Osteoblast (primary cell): Measurements from ENCODE around the gene STT3A. TPM values are rescaled to one million over a fixed set of nuclear protein-coding genes. Genes with fewer than 3 reads are reported as not detected.

Source experiments
- DNase-seq: peaks from one replicate; pipeline ENCODE4 v3.0.0; 2011; ENCODE audit warnings: low spot score, mixed read lengths; ENCODE audit not compliant: insufficient read length; ENCODE audit errors: missing footprints
- H2AFZ ChIP-seq: 2 replicates; pipeline ENCODE4 v1.6.0; 2011; ENCODE audit warnings: mild to moderate bottlenecking, low read length
- H3K27ac ChIP-seq: 2 replicates; pipeline ENCODE4 v1.5.1; 2011; ENCODE audit warnings: mild to moderate bottlenecking, low read depth, low read length, moderate library complexity
- H3K27me3 ChIP-seq: 2 replicates; pipeline ENCODE4 v1.6.0; 2012; ENCODE audit warnings: mild to moderate bottlenecking, control low read depth, inconsistent platforms, low read length, moderate library complexity; ENCODE audit not compliant: insufficient read depth
- H3K36me3 ChIP-seq: 2 replicates; pipeline ENCODE4 v1.5.1; 2011; ENCODE audit warnings: mild to moderate bottlenecking, low read length, control low read depth, moderate library complexity; ENCODE audit not compliant: insufficient read depth
- H3K4me1 ChIP-seq: 2 replicates; pipeline ENCODE4 v1.5.1; 2011; ENCODE audit warnings: mild to moderate bottlenecking, low read length, control low read depth, moderate library complexity; ENCODE audit not compliant: insufficient read depth
- H3K4me2 ChIP-seq: 2 replicates; pipeline ENCODE4 v1.6.0; 2011; ENCODE audit warnings: mild to moderate bottlenecking, low read length; ENCODE audit not compliant: insufficient read depth
- H3K4me3 ChIP-seq: fragments of 200-600 bp; sonication (generic); 3 replicates; pipeline ENCODE4 v1.5.1; 2012; ENCODE audit warnings: mild to moderate bottlenecking, low read length, inconsistent platforms; ENCODE audit not compliant: insufficient read depth
- H3K79me2 ChIP-seq: 2 replicates; pipeline ENCODE4 v1.6.0; 2012; ENCODE audit warnings: mild to moderate bottlenecking, low read length, control low read depth, inconsistent platforms; ENCODE audit not compliant: insufficient read depth
- H3K9me3 ChIP-seq: 2 replicates; pipeline ENCODE4 v1.5.1; 2011; ENCODE audit warnings: low read depth, low read length, control low read depth
- H4K20me1 ChIP-seq: 2 replicates; pipeline ENCODE4 v1.6.0; 2012; ENCODE audit warnings: mild to moderate bottlenecking, low read length, control low read depth; ENCODE audit not compliant: insufficient read depth
- CTCF ChIP-seq: IDR thresholded peaks from 2 replicates; pipeline ENCODE4 v1.5.1; 2011; ENCODE audit warnings: mild to moderate bottlenecking, low read depth, low read length, moderate library complexity; ENCODE audit errors: extremely low read depth
- total RNA-seq: library from RNA; depleted of rRNA; stranded (reverse); fragments of >200 nt; gene quantifications from 2 replicates; pipeline ENCODE4 v1.2.3, GENCODE V29; 2012

STT3A gene
- total RNA-seq, 1 donor: 224 TPM

GRCh38 chr11:125605417-125605816 is 12.8 kb downstream of the STT3A start:
- peaks cover 3% of the 10 kb centered on the region for H4K20me1 ChIP-seq
- H3K79me2 ChIP-seq: peaks cover 19% of the 10 kb centered on the region
- TF ChIP-seq CTCF: no peak
- no peak overlapping the region for H3K27ac ChIP-seq
- no peaks in the 10 kb centered on the region for H3K27me3 ChIP-seq
- no peak overlapping the region for H2AFZ ChIP-seq
- no peak overlapping the region for H3K4me3 ChIP-seq
- no peaks in the 10 kb centered on the region for H3K9me3 ChIP-seq
- peaks cover 89% of the 10 kb centered on the region for H3K36me3 ChIP-seq
- no peak overlapping the region for H3K4me2 ChIP-seq
- DNase-seq: no peak
- peaks cover 14% of the 10 kb centered on the region for H3K4me1 ChIP-seq

DNA sequence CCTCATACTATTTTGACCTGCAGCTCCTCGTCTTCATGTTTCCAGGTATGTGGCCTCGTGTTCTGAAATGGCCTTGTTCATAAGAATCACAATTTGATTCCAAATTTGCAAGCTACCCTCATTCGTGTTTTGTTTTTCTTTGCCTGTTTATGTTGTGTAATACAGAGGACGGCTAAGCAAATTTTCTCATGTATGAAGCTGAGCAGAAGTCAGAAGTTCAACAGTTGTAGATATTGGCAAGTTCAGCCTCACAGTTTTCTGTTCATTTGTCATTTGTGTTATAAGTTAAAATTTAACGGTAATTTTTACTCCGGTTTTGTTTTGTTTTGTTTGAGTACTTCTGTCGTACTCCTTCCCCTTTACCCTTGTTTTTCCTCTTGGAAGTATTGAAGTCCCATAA is 16.9 kb downstream of the STT3A start:
- no peaks in the 10 kb centered on the region for H3K9me3 ChIP-seq
- H3K4me1 ChIP-seq: no peaks in the 10 kb centered on the region
- no peak overlapping the region for H3K27ac ChIP-seq
- TF ChIP-seq CTCF: no peak
- no peaks in the 10 kb centered on the region for H3K27me3 ChIP-seq
- H3K4me2 ChIP-seq: no peak overlapping the region
- H4K20me1 ChIP-seq: no peaks in the 10 kb centered on the region
- H3K79me2 ChIP-seq: peaks cover 2% of the 10 kb centered on the region
- H2AFZ ChIP-seq: no peak overlapping the region
- no peak overlapping the region for H3K4me3 ChIP-seq
- peaks cover 89% of the 10 kb centered on the region for H3K36me3 ChIP-seq
- no peak for DNase-seq

- no peaks in the 10 kb centered on the region for H3K9me3 ChIP-seq
These were observed 25.7 kb downstream of the STT3A start for GRCh38 chr11:125618383-125618782.

DNA sequence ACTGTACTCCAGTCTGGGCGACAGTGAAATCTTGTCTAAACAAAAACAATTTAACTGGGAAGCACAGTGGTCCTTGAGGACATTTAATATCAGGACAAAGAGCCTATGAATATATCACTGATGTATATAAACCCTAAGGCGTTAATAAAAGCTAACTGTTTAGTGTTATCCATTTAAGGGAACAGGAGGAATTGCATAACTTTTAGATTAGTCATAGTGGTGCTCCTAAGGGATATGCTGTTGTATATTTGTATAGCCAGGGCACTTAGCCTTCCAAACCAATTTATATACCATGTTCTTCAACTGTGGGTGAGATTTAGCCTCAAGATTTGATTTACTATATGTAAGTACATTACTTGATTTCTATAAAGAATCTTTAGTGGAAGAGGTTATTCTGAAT is 29.3 kb downstream of the STT3A start:
- peaks cover 46% of the 10 kb centered on the region for H3K36me3 ChIP-seq
- DNase-seq: peak; percentile 59
- no peak for TF ChIP-seq CTCF
- no peak overlapping the region for H2AFZ ChIP-seq
- H3K27me3 ChIP-seq: no peaks in the 10 kb centered on the region
- no peak overlapping the region for H3K4me3 ChIP-seq
- H3K27ac ChIP-seq: no peak overlapping the region
- H3K4me2 ChIP-seq: peak overlapping the region; percentile 12
- peaks cover 2% of the 10 kb centered on the region for H3K79me2 ChIP-seq
- H4K20me1 ChIP-seq: no peaks in the 10 kb centered on the region
- no peaks in the 10 kb centered on the region for H3K9me3 ChIP-seq
- peaks cover 18% of the 10 kb centered on the region for H3K4me1 ChIP-seq

More at GRCh38 chr11:125618383-125618782, 25.7 kb downstream of the STT3A start:
- Histone ChIP-seq H3K4me1 (peaks cover 9% of the 10 kb centered on the region), H3K27me3 (no peaks in the 10 kb centered on the region), H3K4me3 (no peak overlapping the region), H2AFZ (no peak overlapping the region), H3K36me3 (peaks cover 70% of the 10 kb centered on the region), H4K20me1 (no peaks in the 10 kb centered on the region), H3K4me2 (no peak overlapping the region), H3K27ac (no peak overlapping the region), H3K79me2 (no peaks in the 10 kb centered on the region)
- DNase-seq: no peak
- TF ChIP-seq CTCF: no peak
